ENCODE data around the gene TMEM259. TPM values are rescaled to one million over a fixed set of nuclear protein-coding genes. Genes with fewer than 3 reads are reported as not detected.

TMEM259 gene
- total and polyA plus RNA-seq, 2 donors (not counting 3 experiments of a cell fraction or from before 2014, with no cell fraction given): 142 to 297 TPM

DNA sequence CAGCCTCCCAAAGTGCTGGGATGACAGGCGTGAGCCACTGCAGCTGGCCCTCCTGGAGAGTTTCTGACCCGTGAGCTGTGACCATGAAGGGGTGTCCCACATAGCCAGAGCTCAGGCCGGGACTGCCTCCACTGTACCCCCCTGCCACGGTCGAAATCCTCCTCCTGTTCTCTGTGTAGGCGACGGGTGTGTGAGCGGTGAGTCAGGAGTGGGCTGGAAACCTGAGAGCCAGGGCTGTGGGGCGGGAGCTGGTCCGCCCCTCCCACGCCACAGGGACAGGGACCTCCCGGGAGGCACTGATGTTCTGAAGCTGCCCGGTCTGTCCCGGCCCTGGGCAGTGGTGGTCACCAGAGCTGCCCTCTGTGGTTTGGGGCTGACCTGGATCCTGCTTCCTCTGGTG lies 32.8 kb downstream of the TMEM259 start:
- ChIA-PET POLR2A (no interaction called here), CTCF (interaction anchor here (1.4 kb wide), 1 partner anchor 124 kb away, joined by 3 read pairs; no protein-coding TSS in a partner anchor)
- dilution Hi-C loops (cut with MboI; ENCODE audit: extremely low pct_ligation_motif_present, low sequenced_read_pairs) (no loop called here), intact Hi-C loops (cut with micrococcal nuclease) (no loop called here)
- peaks cover 9% of the 10 kb centered on the region for H3K4me1 ChIP-seq (ENCODE audit: control insufficient read depth, extremely low read depth, insufficient read depth, low read length)
- H3K9ac ChIP-seq (replicated peaks; ENCODE audit: extremely low read depth, insufficient read depth, low read length): no peak overlapping the region
- DNase-seq (ENCODE audit: low read depth, low spot score) (no peak), FAIRE-seq (no peak)
- no peak overlapping the region for H3K4me2 ChIP-seq (ENCODE audit: insufficient read depth, low read length)
- H3K9me1 ChIP-seq (replicated peaks; ENCODE audit: control insufficient read depth, extremely low read depth, insufficient read depth, low read length): no peaks in the 10 kb centered on the region
- H3K4me3 ChIP-seq (replicated peaks in 1 of 3; ENCODE audit: insufficient read depth in 1 of 3, low read depth in 1 of 3, low read length in 3 of 3): no peak overlapping the region
- peaks cover 9% of the 10 kb centered on the region for H3K79me2 ChIP-seq (ENCODE audit: control insufficient read depth, insufficient read depth, low read length)
- no peaks in the 10 kb centered on the region for H3K27me3 ChIP-seq (ENCODE audit: control insufficient read depth in 2 of 2, insufficient read depth in 2 of 2, low read length in 2 of 2)
- no peaks in the 10 kb centered on the region for H3K9me3 ChIP-seq (replicated peaks; ENCODE audit: control insufficient read depth, insufficient read depth, low read length)
- no peaks in the 10 kb centered on the region for H4K20me1 ChIP-seq (replicated peaks; ENCODE audit: control insufficient read depth, extremely low read depth, insufficient read depth, low read length)
- no peak overlapping the region for H3K27ac ChIP-seq (ENCODE audit: insufficient read depth, low read depth, low read length)
- H2AFZ ChIP-seq (ENCODE audit: low read depth, low read length): no peak overlapping the region
- BruUV-seq (replicated peaks): no TSS peak
- TF ChIP-seq EZH2 (IDR thresholded peaks at IDR 0.05; ENCODE audit: borderline replicate concordance, low read depth, low read length, severe bottlenecking) (no peak), CTCF (IDR thresholded peaks at IDR 0.05; ENCODE audit: extremely low read depth in 1 of 2, insufficient read depth in 1 of 2, low read depth in 1 of 2, low read length in 2 of 2) (no peak)
- peaks cover 0 to 12% of the 10 kb centered on the region in 2 experiments for H3K36me3 ChIP-seq (ENCODE audit: control insufficient read depth in 2 of 2, extremely low read depth in 1 of 2, insufficient read depth in 2 of 2, low read length in 2 of 2)

DNA sequence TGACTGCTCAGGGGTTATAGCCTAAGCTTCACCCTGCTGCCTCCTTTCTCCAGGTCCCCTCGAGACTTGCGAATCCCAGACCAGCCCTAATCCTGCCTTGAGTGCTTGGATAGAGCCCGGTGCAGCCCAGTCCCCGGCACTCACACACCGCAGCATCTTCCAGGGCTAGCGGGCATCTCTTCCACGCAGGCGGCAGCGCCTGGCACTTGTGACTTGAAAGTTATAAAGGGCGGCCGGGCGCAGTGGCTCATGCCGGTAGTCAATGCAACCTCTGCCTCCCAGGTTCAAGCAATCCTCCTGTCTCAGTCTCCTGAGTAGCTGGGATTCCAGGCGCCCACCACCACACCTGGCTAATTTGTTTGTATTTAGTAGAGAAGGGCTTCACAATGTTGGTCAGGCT lies 34.8 kb downstream of the TMEM259 start:
- Histone ChIP-seq H2AFZ (ENCODE audit: low read depth, low read length) (no peak overlapping the region), H3K79me2 (ENCODE audit: control insufficient read depth, insufficient read depth, low read length) (peaks cover 9% of the 10 kb centered on the region), H3K4me2 (ENCODE audit: insufficient read depth, low read length) (no peak overlapping the region), H3K27ac (ENCODE audit: insufficient read depth, low read depth, low read length) (no peak overlapping the region), H4K20me1 (replicated peaks; ENCODE audit: control insufficient read depth, extremely low read depth, insufficient read depth, low read length) (no peaks in the 10 kb centered on the region), H3K27me3 (ENCODE audit: control insufficient read depth in 2 of 2, insufficient read depth in 2 of 2, low read length in 2 of 2) (no peaks in the 10 kb centered on the region), H3K9me1 (replicated peaks; ENCODE audit: control insufficient read depth, extremely low read depth, insufficient read depth, low read length) (no peaks in the 10 kb centered on the region), H3K36me3 (ENCODE audit: control insufficient read depth in 2 of 2, extremely low read depth in 1 of 2, insufficient read depth in 2 of 2, low read length in 2 of 2) (peaks cover 0 to 11% of the 10 kb centered on the region in 2 experiments), H3K4me1 (ENCODE audit: control insufficient read depth, extremely low read depth, insufficient read depth, low read length) (peaks cover 11% of the 10 kb centered on the region), H3K9ac (replicated peaks; ENCODE audit: extremely low read depth, insufficient read depth, low read length) (no peak overlapping the region), H3K4me3 (replicated peaks in 1 of 3; ENCODE audit: insufficient read depth in 1 of 3, low read depth in 1 of 3, low read length in 3 of 3) (no peak overlapping the region), H3K9me3 (replicated peaks; ENCODE audit: control insufficient read depth, insufficient read depth, low read length) (no peaks in the 10 kb centered on the region)
- ChIA-PET CTCF (no interaction called here), POLR2A (no interaction called here)
- dilution Hi-C loops (cut with MboI; ENCODE audit: extremely low pct_ligation_motif_present, low sequenced_read_pairs): no loop called here
- no TSS peak for BruUV-seq (replicated peaks)
- TF ChIP-seq JUN (IDR thresholded peaks at IDR 0.05; ENCODE audit: borderline replicate concordance, insufficient read depth, insufficient read length, low read depth) (no peak), MAX (IDR thresholded peaks at IDR 0.05; ENCODE audit: insufficient read depth, insufficient read length) (no peak), CTCF (IDR thresholded peaks at IDR 0.05; ENCODE audit: extremely low read depth in 1 of 2, insufficient read depth in 1 of 2, low read depth in 1 of 2, low read length in 2 of 2) (no peak), POLR2A (IDR thresholded peaks at IDR 0.05; ENCODE audit: low read depth, low read length) (no peak), EZH2 (IDR thresholded peaks at IDR 0.05; ENCODE audit: borderline replicate concordance, low read depth, low read length, severe bottlenecking) (no peak), GATA2 (IDR thresholded peaks at IDR 0.05; ENCODE audit: insufficient read depth, insufficient read length, low read depth, low read length) (no peak), MYC (IDR thresholded peaks at IDR 0.05; ENCODE audit: low read depth, low read length) (no peak), FOS (IDR thresholded peaks at IDR 0.05; ENCODE audit: borderline replicate concordance, insufficient read depth, low read length) (no peak), POLR2AphosphoS5 (IDR thresholded peaks at IDR 0.05; ENCODE audit: insufficient read depth, low read depth, low read length) (no peak)
- DNase-seq (ENCODE audit: low read depth, low spot score) (no peak), FAIRE-seq (no peak)
- intact Hi-C loops (cut with micrococcal nuclease): no loop called here
